AG04449 (cell line): Measurements from ENCODE around the gene EVA1C.
"Not testable (repeated sequence)": the region's sequence is repeated elsewhere in the genome, so short reads cannot be mapped to it uniquely, and the experiment has no call there.

ENCODE experiments used
- CTCF ChIA-PET: fragments of 350-600 bp; formaldehyde crosslinking; extraction: SDS; loops from one replicate; lab custom pipeline; 2021; ENCODE audit warnings: antibody characterized with exemption; lab: Yijun Ruan, JAX
- POLR2A ChIA-PET: fragments of 400-600, 350-600 bp; formaldehyde crosslinking; extraction: SDS; loops from one replicate; lab custom pipeline; 2020; ENCODE audit warnings: antibody characterized with exemption, inconsistent platforms; lab: Yijun Ruan, JAX
- DNase-seq: peaks from one replicate; pipeline ENCODE4 v3.0.0-alpha.2; 2010; ENCODE audit warnings: low read depth, low spot score
- H3K4me3 ChIP-seq: 2 replicates; pipeline ENCODE4 v1.5.1; 2011; ENCODE audit warnings: low read depth, mild to moderate bottlenecking, control low read depth, low read length
- CTCF ChIP-seq: IDR thresholded peaks from one replicate; pipeline ENCODE4 v1.5.1; 2011; ENCODE audit warnings: mild to moderate bottlenecking, moderate library complexity, low read length, control low read depth, inconsistent platforms; ENCODE audit not compliant: insufficient read depth; ENCODE audit errors: missing control alignments

EVA1C gene

GRCh38 chr21:32412162-32413014 is at the start of gene EVA1C:
Gene EVA1C, plus strand, starts transcription at chr21:32412706. Its CDS starts 148 bp downstream, at chr21:32412854.
- POLR2A ChIA-PET = no interaction called here
- peak within 1 kb of the TSS; percentile 56 for H3K4me3 ChIP-seq
- no peak for DNase-seq
- no peak for TF ChIP-seq CTCF
- CTCF ChIA-PET = interaction anchor here (1.2 to 18.1 kb wide), 6 partner anchors 10 to 188 kb away, joined by 3 to 218 read pairs (median 24); no protein-coding TSS in a partner anchor

DNA sequence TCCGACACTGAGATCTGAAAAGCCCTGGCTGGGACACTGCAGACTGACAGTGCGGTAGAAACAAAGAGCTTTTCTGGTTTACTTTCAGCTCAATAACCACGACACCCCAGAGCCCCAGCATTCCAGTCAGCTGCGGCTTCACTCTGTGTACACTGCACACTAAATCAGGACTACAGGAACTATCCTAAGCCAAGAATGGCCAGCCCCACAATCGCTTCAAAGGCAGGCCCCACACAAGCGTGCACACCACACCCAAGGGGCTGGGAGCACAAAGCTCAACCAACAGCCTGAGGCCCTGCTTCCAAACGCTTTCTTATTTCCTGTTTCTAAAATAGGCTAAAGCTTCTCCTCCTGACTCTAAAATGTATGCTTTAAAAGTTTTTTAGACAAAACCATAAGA is 48.1 kb upstream of the EVA1C start:
- ChIA-PET POLR2A (no interaction called here), CTCF (interaction anchor here (1.3 to 7.7 kb wide), 2 partner anchors 198 to 236 kb away, joined by 5 to 52 read pairs; no protein-coding TSS in a partner anchor)
- no peak for TF ChIP-seq CTCF
- no peak overlapping the region for H3K4me3 ChIP-seq
- no peak for DNase-seq

GRCh38 chr21:32364796-32365195 is 47.7 kb upstream of the EVA1C start:
- DNase-seq = no peak
- TF ChIP-seq CTCF = no peak
- POLR2A ChIA-PET = no interaction called here
- H3K4me3 ChIP-seq = no peak overlapping the region
- CTCF ChIA-PET = interaction anchor here (1.3 to 7.7 kb wide), 2 partner anchors 198 to 236 kb away, joined by 5 to 52 read pairs; no protein-coding TSS in a partner anchor

DNA sequence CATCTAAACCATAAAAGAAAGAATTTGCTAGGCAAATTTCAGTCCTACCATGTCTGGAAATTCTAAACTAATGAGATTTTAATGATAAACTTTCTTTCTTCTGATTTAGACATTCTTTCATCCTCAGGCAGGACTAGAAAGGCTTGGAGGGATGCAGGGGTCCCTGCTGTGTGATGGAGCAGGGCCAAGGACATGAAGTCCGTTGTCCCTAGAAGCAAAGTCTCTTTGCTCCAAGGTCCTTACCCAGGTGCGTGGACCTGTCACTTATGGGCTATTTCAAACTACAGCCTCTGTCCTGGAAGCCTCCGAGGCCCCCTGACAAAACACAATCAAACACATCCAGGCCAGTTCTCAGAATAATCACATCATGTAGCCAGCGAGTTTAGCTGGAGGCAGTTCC is 46.3 kb upstream of the EVA1C start:
- DNase-seq = no peak
- CTCF ChIA-PET = no interaction called here
- POLR2A ChIA-PET = no interaction called here
- no peak for TF ChIP-seq CTCF
- H3K4me3 ChIP-seq = no peak overlapping the region

DNA sequence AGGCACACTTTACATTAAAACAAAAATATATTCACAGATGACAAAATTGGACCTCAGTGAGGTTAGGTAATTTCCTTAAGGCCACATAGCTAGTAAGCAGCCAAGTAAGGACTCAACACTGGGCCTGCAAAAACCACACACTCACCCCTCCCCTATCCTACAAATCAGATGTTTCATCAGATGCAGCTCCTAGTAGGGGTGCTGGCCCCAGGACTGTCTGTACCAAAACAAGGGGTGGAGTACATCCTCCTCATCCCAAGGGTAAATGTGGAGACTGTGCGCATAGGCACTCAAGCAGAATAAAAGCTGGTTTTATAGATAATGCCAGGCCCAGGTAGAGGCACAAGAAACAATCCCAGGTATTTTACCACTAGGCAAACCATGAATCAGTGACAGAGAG is 45.3 kb upstream of the EVA1C start:
- DNase-seq = no peak
- POLR2A ChIA-PET = no interaction called here
- CTCF ChIA-PET = interaction anchor here (0.8 to 1.6 kb wide), 9 partner anchors 9 to 234 kb away, joined by 3 to 10 read pairs (median 4); no protein-coding TSS in a partner anchor
- no peak for TF ChIP-seq CTCF
- no peak overlapping the region for H3K4me3 ChIP-seq

DNA sequence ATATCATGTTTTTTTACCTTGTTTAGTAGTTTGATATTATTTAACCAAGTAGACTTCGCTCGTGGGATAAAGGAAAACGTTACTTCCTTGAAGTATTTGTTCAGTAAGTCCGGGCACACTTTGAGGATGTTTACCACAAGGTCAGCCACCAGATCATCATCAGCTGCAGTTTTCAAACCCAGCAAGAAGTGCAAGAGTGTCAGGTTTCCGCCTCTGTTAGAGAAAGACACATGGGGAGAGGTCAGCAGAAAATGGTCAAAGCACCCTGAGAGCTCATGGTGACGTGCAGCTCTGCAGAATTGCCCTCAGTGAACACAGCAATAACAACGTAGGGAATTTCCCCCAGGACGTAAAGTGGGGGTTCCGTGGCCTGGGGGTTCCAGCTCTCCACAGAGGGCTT is 44.1 kb upstream of the EVA1C start:
- ChIA-PET POLR2A (no interaction called here), CTCF (interaction anchor here (0.8 to 1.6 kb wide), 3 partner anchors 201 to 238 kb away, joined by 3 to 10 read pairs (median 4); no protein-coding TSS in a partner anchor)
- no peak for TF ChIP-seq CTCF
- no peak for DNase-seq
- H3K4me3 ChIP-seq = no peak overlapping the region

DNA sequence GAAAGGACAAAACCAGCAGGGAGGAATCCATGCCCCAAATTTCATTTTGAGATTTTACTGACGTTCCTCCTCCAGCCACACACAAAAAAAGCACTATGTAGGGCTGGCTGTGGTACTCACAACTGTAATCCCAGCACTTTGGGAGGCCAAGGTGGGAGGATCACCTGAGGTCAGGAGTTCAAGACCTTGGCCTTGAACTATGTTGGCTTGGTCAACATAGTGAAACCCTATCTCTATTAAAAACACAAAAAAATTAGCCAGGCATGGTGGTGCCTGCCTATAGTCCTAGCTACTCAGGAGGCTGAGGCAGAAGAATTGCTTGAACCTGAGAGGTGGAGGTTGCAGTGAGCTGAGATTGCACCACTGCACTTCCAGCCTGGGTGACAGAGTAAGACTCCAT is 43.5 kb upstream of the EVA1C start:
- H3K4me3 ChIP-seq, POLR2A ChIA-PET, DNase-seq: not testable (repeated sequence)
- CTCF ChIA-PET = interaction anchor here (0.9 to 1.2 kb wide), 2 partner anchors 10 to 232 kb away, joined by 4 to 7 read pairs; no protein-coding TSS in a partner anchor
